Activated CD4-positive, alpha-beta T cell treated with anti-CD3 and anti-CD28 coated beads, Interleukin-2, amount 10 ng/mL, durations not matched to agents 7 days and 5 days (primary cell): ENCODE results near the gene SLMAP. TPM values are rescaled to one million over a fixed set of nuclear protein-coding genes. Genes with fewer than 3 reads are reported as not detected.

Experiments used
- CTCF ChIA-PET: fragments of 350-600 bp; sonication (Branson Sonifier 250); formaldehyde crosslinking; loops from one replicate; lab custom pipeline; 2021; ENCODE audit warnings: antibody characterized with exemption; lab: Charles Lee
- POLR2A ChIA-PET: fragments of 350-600 bp; sonication (Branson Sonifier 250); formaldehyde crosslinking; loops from one replicate; lab custom pipeline; 2021; ENCODE audit warnings: antibody characterized with exemption; lab: Charles Lee
- DNase-seq: peaks from one replicate; pipeline ENCODE4 v3.0.0-alpha.2; 2020
- H3K27ac Mint-ChIP-seq: one replicate; pipeline ENCODE4 v1.8.0; 2021; ENCODE audit warnings: mild to moderate bottlenecking, moderate library complexity, mixed read lengths
- H3K27me3 Mint-ChIP-seq: one replicate; pipeline ENCODE4 v1.8.0; 2021; ENCODE audit warnings: mixed read lengths
- H3K36me3 Mint-ChIP-seq: one replicate; pipeline ENCODE4 v1.8.0; 2021; ENCODE audit warnings: low read depth, mixed read lengths
- H3K4me1 Mint-ChIP-seq: one replicate; pipeline ENCODE4 v1.8.0; 2021; ENCODE audit warnings: mixed read lengths
- H3K4me3 Mint-ChIP-seq: one replicate; pipeline ENCODE4 v1.8.0; 2021; ENCODE audit warnings: mild to moderate bottlenecking, moderate library complexity, mixed read lengths
- H3K9me3 Mint-ChIP-seq: one replicate; pipeline ENCODE4 v1.8.0; 2021; ENCODE audit warnings: mixed read lengths
- total RNA-seq, 2 experiments: library from RNA; stranded (reverse); gene quantifications; one replicate each; pipeline ENCODE4 v1.2.3, GENCODE V29; 2021

Gene SLMAP
- total RNA-seq, 2 experiments from 2014 or later, result 47.2 to 51.2 TPM

DNA sequence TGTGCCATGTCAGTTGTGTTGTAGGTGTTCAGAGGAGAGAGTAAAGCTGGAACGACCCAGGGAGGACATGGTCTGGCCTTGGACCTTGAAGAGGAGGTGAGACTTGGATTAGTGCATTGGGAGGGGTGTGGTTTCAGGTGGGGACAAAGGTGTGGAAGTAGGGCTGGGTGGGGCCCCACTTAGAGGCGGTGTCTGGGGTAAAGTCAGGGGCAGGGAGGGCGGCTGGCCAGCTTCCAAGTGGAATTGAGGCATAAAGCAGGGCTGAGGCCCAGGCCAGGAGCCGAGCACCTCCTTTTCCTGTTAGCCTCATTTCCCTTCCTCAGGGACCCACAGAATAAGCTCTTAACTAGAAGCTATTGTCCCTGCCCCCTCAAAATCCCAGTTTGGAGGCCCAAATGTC is 215.9 kb downstream of the SLMAP start:
- ChIA-PET CTCF (interaction anchor here (0.7 to 1.0 kb wide), 2 partner anchors 10 to 1691 kb away, joined by 3 read pairs; no protein-coding TSS in a partner anchor), POLR2A (no interaction called here)
- Mint-ChIP-seq H3K36me3 (no peaks in the 10 kb centered on the region), H3K4me3 (no peak overlapping the region), H3K4me1 (peaks cover 11% of the 10 kb centered on the region), H3K9me3 (peaks cover 3% of the 10 kb centered on the region), H3K27ac (no peak overlapping the region), H3K27me3 (no peaks in the 10 kb centered on the region)
- DNase-seq, result no peak

GRCh38 chr3:57972531-57973111 is 216.5 kb downstream of the SLMAP start:
- Mint-ChIP-seq H3K4me1 (peaks cover 5% of the 10 kb centered on the region), H3K27me3 (no peaks in the 10 kb centered on the region), H3K36me3 (no peaks in the 10 kb centered on the region), H3K27ac (no peak overlapping the region), H3K9me3 (no peaks in the 10 kb centered on the region), H3K4me3 (no peak overlapping the region)
- CTCF ChIA-PET, result no interaction called here
- POLR2A ChIA-PET, result no interaction called here
- DNase-seq, result no peak

- H3K9me3 Mint-ChIP-seq, result no peaks in the 10 kb centered on the region
- ChIA-PET POLR2A (no interaction called here), CTCF (interaction anchor here (1.1 to 1.4 kb wide), 2 partner anchors 8 to 41 kb away, joined by 3 to 5 read pairs; no protein-coding TSS in a partner anchor)
- H3K4me1 Mint-ChIP-seq, result peaks cover 6% of the 10 kb centered on the region
- H3K27ac Mint-ChIP-seq, result no peak overlapping the region
- DNase-seq, result no peak
- H3K4me3 Mint-ChIP-seq, result no peak overlapping the region
- no peaks in the 10 kb centered on the region for H3K36me3 Mint-ChIP-seq
- H3K27me3 Mint-ChIP-seq, result no peaks in the 10 kb centered on the region
Measured at GRCh38 chr3:57973715-57974477, 217.8 kb downstream of the SLMAP start.

DNA sequence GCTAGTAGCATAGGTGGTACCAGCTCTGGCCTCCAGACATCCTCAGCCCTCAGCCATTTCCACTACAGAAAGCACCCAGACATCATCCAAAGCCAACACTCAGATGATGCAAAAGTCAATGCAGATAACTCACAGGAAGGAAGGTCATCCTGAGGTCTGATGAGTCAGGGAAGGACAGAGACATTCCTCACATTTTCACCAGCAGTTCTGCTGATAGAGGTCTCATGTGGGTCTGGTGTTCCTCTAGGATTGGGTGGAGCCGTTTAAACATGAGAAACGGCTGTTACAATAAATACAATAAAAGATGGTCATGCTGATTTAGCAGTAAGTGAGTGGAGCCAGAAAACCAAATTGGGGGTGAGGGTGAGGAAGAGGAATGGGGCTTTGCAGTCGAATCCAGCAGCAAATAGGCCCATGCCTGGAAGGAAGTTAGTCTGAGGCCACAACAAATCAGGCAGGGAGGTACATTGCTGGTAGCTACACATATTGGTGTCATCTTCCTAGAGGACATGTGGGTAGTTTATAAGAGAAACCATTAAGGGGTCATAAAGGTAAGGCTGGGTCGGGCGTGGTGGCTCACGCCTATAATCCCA is 218.8 kb downstream of the SLMAP start:
- Mint-ChIP-seq H3K4me3 (no peak overlapping the region), H3K9me3 (no peaks in the 10 kb centered on the region), H3K27ac (no peak overlapping the region), H3K36me3 (no peaks in the 10 kb centered on the region), H3K4me1 (peaks cover 6% of the 10 kb centered on the region), H3K27me3 (no peaks in the 10 kb centered on the region)
- DNase-seq, result no peak
- ChIA-PET CTCF (interaction anchor here (0.6 to 1.1 kb wide), 4 partner anchors 9 to 555 kb away, joined by 4 to 5 read pairs (median 4); no protein-coding TSS in a partner anchor), POLR2A (no interaction called here)

- H3K27ac Mint-ChIP-seq, result no peak overlapping the region
- no peaks in the 10 kb centered on the region for H3K27me3 Mint-ChIP-seq
- no peak overlapping the region for H3K4me3 Mint-ChIP-seq
- ChIA-PET CTCF (interaction anchor here (0.7 kb wide), 1 partner anchor 47 kb away, joined by 3 read pairs; no protein-coding TSS in a partner anchor), POLR2A (no interaction called here)
- no peaks in the 10 kb centered on the region for H3K36me3 Mint-ChIP-seq
- no peaks in the 10 kb centered on the region for H3K9me3 Mint-ChIP-seq
- H3K4me1 Mint-ChIP-seq, result peaks cover 15% of the 10 kb centered on the region
- DNase-seq, result no peak
Measured at GRCh38 chr3:57977818-57978235, 221.7 kb downstream of the SLMAP start.

- CTCF ChIA-PET, result interaction anchor here (0.7 kb wide), 1 partner anchor 47 kb away, joined by 3 read pairs; no protein-coding TSS in a partner anchor
Measured at GRCh38 chr3:57978316-57978715, 222.2 kb downstream of the SLMAP start.

More at GRCh38 chr3:57978316-57978715, 222.2 kb downstream of the SLMAP start:
- Mint-ChIP-seq H3K4me3 (no peak overlapping the region), H3K27me3 (no peaks in the 10 kb centered on the region), H3K36me3 (no peaks in the 10 kb centered on the region), H3K4me1 (peaks cover 20% of the 10 kb centered on the region), H3K9me3 (no peaks in the 10 kb centered on the region), H3K27ac (no peak overlapping the region)
- POLR2A ChIA-PET, result no interaction called here
- DNase-seq, result no peak

Other genes starting within 250 kb of the SLMAP start
- gene DNAH12, start 212.0 kb upstream of the SLMAP start, total RNA-seq, result under 1 TPM; 0.06 to 0.10 TPM
- gene PDE12, start 200.0 kb upstream of the SLMAP start, total RNA-seq, result 10 to 100 TPM; 24.5 to 26.8 TPM
- 10 to 100 TPM; 42.3 to 50.3 TPM for gene ARF4, start 159.0 kb upstream of the SLMAP start, total RNA-seq
- 10 to 100 TPM; 26.3 to 28.1 TPM for gene DENND6A, start 63.2 kb upstream of the SLMAP start, total RNA-seq